ENCODE measurements around the gene ANKRD12. TPM values are rescaled to one million over a fixed set of nuclear protein-coding genes. Genes with fewer than 3 reads are reported as not detected.

The ANKRD12 gene
- total RNA-seq, 1 donor from 2014 or later = 11.4 TPM

- H3K9me3 ChIP-seq = peaks cover 7 to 30% of the 10 kb centered on the region in 2 donors
- H3K36me3 ChIP-seq = peaks cover 9 to 55% of the 10 kb centered on the region in 2 donors
- H3K27me3 ChIP-seq = no peaks in the 10 kb centered on the region
- intact Hi-C loops (cut with DNase I) = no loop called here
- no peak for TF ChIP-seq CTCF (IDR thresholded peaks at IDR 0.05)
- no peak for DNase-seq (ENCODE audit: low spot score in 2 of 2)
- no peak overlapping the region for H3K4me3 ChIP-seq
- no peaks in the 10 kb centered on the region for H3K4me1 ChIP-seq
- no peak overlapping the region for H3K27ac ChIP-seq
Measured at GRCh38 chr18:9233771-9234440, 97.3 kb downstream of the ANKRD12 start.

GRCh38 chr18:9234528-9234927 is 97.9 kb downstream of the ANKRD12 start:
- no peak for TF ChIP-seq CTCF (IDR thresholded peaks at IDR 0.05)
- H3K36me3 ChIP-seq = peaks cover 9 to 58% of the 10 kb centered on the region in 2 donors
- DNase-seq (ENCODE audit: low spot score in 2 of 2) = no peak
- intact Hi-C loops (cut with DNase I) = no loop called here
- H3K4me1 ChIP-seq = no peaks in the 10 kb centered on the region
- no peak overlapping the region for H3K27ac ChIP-seq
- H3K27me3 ChIP-seq = no peaks in the 10 kb centered on the region
- no peak overlapping the region for H3K4me3 ChIP-seq
- peaks cover 7 to 30% of the 10 kb centered on the region in 2 donors for H3K9me3 ChIP-seq

- TF ChIP-seq CTCF (IDR thresholded peaks at IDR 0.05) = no peak
- H3K36me3 ChIP-seq = peaks cover 10 to 53% of the 10 kb centered on the region in 2 donors
- intact Hi-C loops (cut with DNase I) = no loop called here
- H3K4me3 ChIP-seq = no peak overlapping the region
- DNase-seq (ENCODE audit: low spot score in 2 of 2) = no peak
- H3K9me3 ChIP-seq = peaks cover 0 to 7% of the 10 kb centered on the region in 2 donors
- no peaks in the 10 kb centered on the region for H3K4me1 ChIP-seq
- H3K27me3 ChIP-seq = no peaks in the 10 kb centered on the region
- H3K27ac ChIP-seq = no peak overlapping the region
Measured at GRCh38 chr18:9237981-9238380, 101.4 kb downstream of the ANKRD12 start.

- H3K9me3 ChIP-seq = no peaks in the 10 kb centered on the region
- H3K27me3 ChIP-seq = no peaks in the 10 kb centered on the region
- no peak for DNase-seq (ENCODE audit: low spot score in 2 of 2)
- no peaks in the 10 kb centered on the region for H3K4me1 ChIP-seq
- H3K4me3 ChIP-seq = no peak overlapping the region
- intact Hi-C loops (cut with DNase I) = no loop called here
- no peak for TF ChIP-seq CTCF (IDR thresholded peaks at IDR 0.05)
- H3K27ac ChIP-seq = no peak overlapping the region
- H3K36me3 ChIP-seq = peaks cover 9 to 37% of the 10 kb centered on the region in 2 donors
Measured at GRCh38 chr18:9239720-9240119, 103.1 kb downstream of the ANKRD12 start.

- intact Hi-C loops (cut with DNase I) = no loop called here
- H3K27me3 ChIP-seq = no peaks in the 10 kb centered on the region
- DNase-seq (ENCODE audit: low spot score in 2 of 2) = no peak
- H3K9me3 ChIP-seq = no peaks in the 10 kb centered on the region
- no peaks in the 10 kb centered on the region for H3K4me1 ChIP-seq
- H3K27ac ChIP-seq = no peak overlapping the region
- no peak overlapping the region for H3K4me3 ChIP-seq
- TF ChIP-seq CTCF (IDR thresholded peaks at IDR 0.05) = no peak
- peaks cover 13 to 37% of the 10 kb centered on the region in 2 donors for H3K36me3 ChIP-seq
Measured at GRCh38 chr18:9240270-9240669, 103.7 kb downstream of the ANKRD12 start.

Measured in ascending aorta (tissue), 2 donors.